ENCODE data around the gene DYNC2H1.

DYNC2H1 gene

GRCh38 chr11:103183981-103184611, 74.9 kb downstream of the DYNC2H1 start:
- TF ChIP-seq FOXM1 (IDR thresholded peaks at IDR 0.05; ENCODE audit: borderline replicate concordance, low read depth) (no peak), NFIC (IDR thresholded peaks at IDR 0.05) (no peak), EP300 (IDR thresholded peaks at IDR 0.05; ENCODE audit: borderline replicate concordance) (no peak), TAF1 (IDR thresholded peaks at IDR 0.05; ENCODE audit: low read depth) (no peak), EGR1 (IDR thresholded peaks at IDR 0.05) (no peak), USF1 (IDR thresholded peaks at IDR 0.05) (no peak), ZBTB7A (IDR thresholded peaks at IDR 0.05; ENCODE audit: low read depth) (no peak), TEAD4 (IDR thresholded peaks at IDR 0.05) (no peak)
- TF ChIP-seq, protein P1, sequence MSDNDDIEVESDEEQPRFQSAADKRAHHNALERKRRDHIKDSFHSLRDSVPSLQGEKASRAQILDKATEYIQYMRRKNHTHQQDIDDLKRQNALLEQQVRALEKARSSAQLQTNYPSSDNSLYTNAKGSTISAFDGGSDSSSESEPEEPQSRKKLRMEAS (IDR thresholded peaks at IDR 0.05), result no peak

- TF ChIP-seq CREB1 (IDR thresholded peaks at IDR 0.05; ENCODE audit: low read depth), result no peak
- 0 out of 2 replicates have a peak, but pooled peaks have one; percentile 12 for TF ChIP-seq NFIC (IDR thresholded peaks at IDR 0.05)
- TF ChIP-seq RAD21 (IDR thresholded peaks at IDR 0.05; ENCODE audit: low read depth), result peak; percentile 63
Observed at GRCh38 chr11:103202048-103202651, 92.9 kb downstream of the DYNC2H1 start.

- no peak for TF ChIP-seq USF1 (IDR thresholded peaks at IDR 0.05)
- no peak for TF ChIP-seq TEAD4 (IDR thresholded peaks at IDR 0.05)
- no peak for TF ChIP-seq TCF12 (IDR thresholded peaks at IDR 0.05; ENCODE audit: low read depth)
- TF ChIP-seq CEBPB (IDR thresholded peaks at IDR 0.05), result no peak
- no peak for TF ChIP-seq EP300 (IDR thresholded peaks at IDR 0.05; ENCODE audit: borderline replicate concordance)
- no peak for TF ChIP-seq TAF1 (IDR thresholded peaks at IDR 0.05; ENCODE audit: low read depth)
Observed at GRCh38 chr11:103210543-103210942, 101.3 kb downstream of the DYNC2H1 start.

- TF ChIP-seq RAD21 (IDR thresholded peaks at IDR 0.05; ENCODE audit: low read depth) (no peak), YY1 (IDR thresholded peaks at IDR 0.05; ENCODE audit: low read depth) (no peak), EP300 (IDR thresholded peaks at IDR 0.05; ENCODE audit: borderline replicate concordance) (no peak)
Observed at GRCh38 chr11:103215812-103216211, 106.6 kb downstream of the DYNC2H1 start.

DNA sequence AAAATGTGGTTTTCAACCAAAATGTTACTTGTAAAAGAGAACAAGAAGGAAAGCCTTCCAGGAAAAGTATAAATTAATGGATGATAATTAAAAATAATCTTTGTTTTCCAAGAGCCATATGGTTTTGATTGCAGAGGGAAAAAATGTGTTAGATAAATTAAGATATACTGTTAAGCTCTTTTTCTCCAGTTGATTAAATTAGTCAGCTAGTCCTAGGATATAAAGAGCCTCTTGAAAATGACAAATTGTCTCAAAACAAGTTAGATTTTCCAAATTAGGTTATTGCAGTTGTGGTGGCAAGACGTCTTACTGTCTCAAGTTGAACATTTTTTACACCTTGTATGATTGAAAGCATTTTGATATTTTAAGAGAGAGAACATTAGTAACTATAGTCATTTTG, 110.9 kb downstream of the DYNC2H1 start:
- TF ChIP-seq FOXM1 (IDR thresholded peaks at IDR 0.05; ENCODE audit: borderline replicate concordance, low read depth), result no peak
- no peak for TF ChIP-seq RAD21 (IDR thresholded peaks at IDR 0.05; ENCODE audit: low read depth)
- TF ChIP-seq YY1 (IDR thresholded peaks at IDR 0.05; ENCODE audit: low read depth), result no peak
- TF ChIP-seq, protein P1 (IDR thresholded peaks at IDR 0.05), result no peak
- TF ChIP-seq NFIC (IDR thresholded peaks at IDR 0.05), result no peak
- TF ChIP-seq TAF1 (IDR thresholded peaks at IDR 0.05; ENCODE audit: low read depth), result no peak
- no peak for TF ChIP-seq EGR1 (IDR thresholded peaks at IDR 0.05)
- TF ChIP-seq TCF12 (IDR thresholded peaks at IDR 0.05; ENCODE audit: low read depth), result no peak
- no peak for TF ChIP-seq CEBPB (IDR thresholded peaks at IDR 0.05)
- no peak for TF ChIP-seq CREB1 (IDR thresholded peaks at IDR 0.05; ENCODE audit: low read depth)
- TF ChIP-seq USF1 (IDR thresholded peaks at IDR 0.05), result no peak
- no peak for TF ChIP-seq EP300 (IDR thresholded peaks at IDR 0.05; ENCODE audit: borderline replicate concordance)
- TF ChIP-seq ZBTB7A (IDR thresholded peaks at IDR 0.05; ENCODE audit: low read depth), result no peak
- no peak for TF ChIP-seq REST (IDR thresholded peaks at IDR 0.05; ENCODE audit: low read depth)
- no peak for TF ChIP-seq TEAD4 (IDR thresholded peaks at IDR 0.05)

DNA sequence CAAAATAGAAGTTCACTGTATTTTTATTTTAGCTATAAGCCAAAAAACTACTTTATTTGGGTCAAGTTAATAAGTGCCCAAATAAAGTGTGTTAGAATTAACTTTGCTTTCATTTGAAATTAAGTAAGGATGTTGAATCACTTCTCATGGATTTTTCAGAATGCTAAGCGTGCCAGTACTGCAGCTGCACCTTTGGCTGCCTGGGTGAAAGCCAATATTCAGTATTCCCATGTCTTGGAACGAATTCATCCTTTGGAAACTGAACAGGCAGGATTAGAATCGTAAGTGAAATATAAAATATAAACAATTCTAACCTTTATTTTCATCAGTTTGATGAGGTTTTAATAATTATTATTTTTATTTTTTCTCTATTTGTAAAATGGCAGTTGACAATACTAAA, 113.6 kb downstream of the DYNC2H1 start:
- TF ChIP-seq NFIC (IDR thresholded peaks at IDR 0.05), result no peak
- no peak for TF ChIP-seq EGR1 (IDR thresholded peaks at IDR 0.05)
- no peak for TF ChIP-seq CREB1 (IDR thresholded peaks at IDR 0.05; ENCODE audit: low read depth)
- no peak for TF ChIP-seq EP300 (IDR thresholded peaks at IDR 0.05; ENCODE audit: borderline replicate concordance)
- TF ChIP-seq REST (IDR thresholded peaks at IDR 0.05; ENCODE audit: low read depth), result no peak
- no peak for TF ChIP-seq RAD21 (IDR thresholded peaks at IDR 0.05; ENCODE audit: low read depth)

Measured in Ishikawa (cell line).